Endodermal cell (in vitro differentiated cells): ENCODE data around the gene UNC5B. TPM values are rescaled to one million over a fixed set of nuclear protein-coding genes. Genes with fewer than 3 reads are reported as not detected.

Experiments
- DNase-seq: peaks from one replicate; pipeline ENCODE4 v3.0.0-alpha.2; 2017
- H3K27ac ChIP-seq: 2 replicates; pipeline ENCODE4 v1.5.1; 2013; ENCODE audit warnings: mild to moderate bottlenecking, low read depth, low read length, moderate library complexity
- H3K27me3 ChIP-seq: 2 replicates; pipeline ENCODE4 v1.6.1; 2013; ENCODE audit warnings: mild to moderate bottlenecking, low read length, moderate library complexity; ENCODE audit not compliant: insufficient read depth, control insufficient read depth, poor library complexity, severe bottlenecking
- H3K36me3 ChIP-seq: 2 replicates; pipeline ENCODE4 v1.7.0; 2013; ENCODE audit warnings: mild to moderate bottlenecking, low read length, moderate library complexity; ENCODE audit not compliant: control insufficient read depth, insufficient read depth
- H3K4me1 ChIP-seq: one replicate; pipeline ENCODE4 v1.7.0; 2013; ENCODE audit warnings: low read length; ENCODE audit not compliant: control insufficient read depth, insufficient read depth
- H3K4me3 ChIP-seq: 2 replicates; pipeline ENCODE4 v1.5.1; 2013; ENCODE audit warnings: mild to moderate bottlenecking, low read length, moderate library complexity
- H3K9ac ChIP-seq: 2 replicates; pipeline ENCODE4 v1.6.1; 2013; ENCODE audit warnings: mild to moderate bottlenecking, low read length, moderate library complexity; ENCODE audit not compliant: poor library complexity, severe bottlenecking; ENCODE audit errors: extremely low read depth
- H3K9me3 ChIP-seq: 2 replicates; pipeline ENCODE4 v1.6.1; 2013; ENCODE audit warnings: mild to moderate bottlenecking, low read length, moderate library complexity; ENCODE audit not compliant: control insufficient read depth
- H3K27ac Mint-ChIP-seq: 2 replicates; pipeline ENCODE4 v1.8.0; 2020; ENCODE audit warnings: mixed read lengths
- H3K27me3 Mint-ChIP-seq: 2 replicates; pipeline ENCODE4 v1.8.0; 2021; ENCODE audit warnings: mild to moderate bottlenecking, mixed read lengths; ENCODE audit not compliant: insufficient read depth
- H3K36me3 Mint-ChIP-seq: 2 replicates; pipeline ENCODE4 v1.8.0; 2020; ENCODE audit warnings: low read depth, mixed read lengths
- H3K4me1 Mint-ChIP-seq: 2 replicates; pipeline ENCODE4 v1.8.0; 2020; ENCODE audit warnings: mixed read lengths
- H3K4me3 Mint-ChIP-seq: 2 replicates; pipeline ENCODE4 v1.8.0; 2020; ENCODE audit warnings: mild to moderate bottlenecking, moderate library complexity, mixed read lengths
- H3K9me3 Mint-ChIP-seq: 2 replicates; pipeline ENCODE4 v1.8.0; 2020; ENCODE audit warnings: mild to moderate bottlenecking, mixed read lengths
- WGBS, 2 experiments: methylation state at CpG; one replicate each; pipeline versions ENCODE4 v1.1.5 to v1.1.7; 2013; ENCODE audit warnings: missing lambda C conversion rate in 2 of 2, mixed read lengths in 1 of 2; ENCODE audit not compliant: insufficient coverage in 1 of 2, insufficient read length in 1 of 2; 5-methylcytosine and 5-hydroxymethylcytosine counted together
- total RNA-seq, 2 donors: library from RNA; stranded (reverse); fragmentation: NEBNext Ultra II Directional in 1 of 2; extraction: Animal tissue kit (Norgen Biotek cat#: 25700) in 1 of 2; gene quantifications; 2 replicates in 1 of 2; 3 replicates in 1 of 2; pipeline ENCODE4 v1.2.1, GENCODE V29; 2021
- TF ChIP-seq, protein P1 (sequence below): fragments of 200-600 bp; sonication (generic); conservative IDR thresholded peaks from 2 replicates; pipeline ENCODE4 v1.5.0; 2021; ENCODE audit warnings: antibody characterized with exemption, mild to moderate bottlenecking

UNC5B gene
- total RNA-seq, 2 donors from 2014 or later: 9.7 to 14.5 TPM

DNA sequence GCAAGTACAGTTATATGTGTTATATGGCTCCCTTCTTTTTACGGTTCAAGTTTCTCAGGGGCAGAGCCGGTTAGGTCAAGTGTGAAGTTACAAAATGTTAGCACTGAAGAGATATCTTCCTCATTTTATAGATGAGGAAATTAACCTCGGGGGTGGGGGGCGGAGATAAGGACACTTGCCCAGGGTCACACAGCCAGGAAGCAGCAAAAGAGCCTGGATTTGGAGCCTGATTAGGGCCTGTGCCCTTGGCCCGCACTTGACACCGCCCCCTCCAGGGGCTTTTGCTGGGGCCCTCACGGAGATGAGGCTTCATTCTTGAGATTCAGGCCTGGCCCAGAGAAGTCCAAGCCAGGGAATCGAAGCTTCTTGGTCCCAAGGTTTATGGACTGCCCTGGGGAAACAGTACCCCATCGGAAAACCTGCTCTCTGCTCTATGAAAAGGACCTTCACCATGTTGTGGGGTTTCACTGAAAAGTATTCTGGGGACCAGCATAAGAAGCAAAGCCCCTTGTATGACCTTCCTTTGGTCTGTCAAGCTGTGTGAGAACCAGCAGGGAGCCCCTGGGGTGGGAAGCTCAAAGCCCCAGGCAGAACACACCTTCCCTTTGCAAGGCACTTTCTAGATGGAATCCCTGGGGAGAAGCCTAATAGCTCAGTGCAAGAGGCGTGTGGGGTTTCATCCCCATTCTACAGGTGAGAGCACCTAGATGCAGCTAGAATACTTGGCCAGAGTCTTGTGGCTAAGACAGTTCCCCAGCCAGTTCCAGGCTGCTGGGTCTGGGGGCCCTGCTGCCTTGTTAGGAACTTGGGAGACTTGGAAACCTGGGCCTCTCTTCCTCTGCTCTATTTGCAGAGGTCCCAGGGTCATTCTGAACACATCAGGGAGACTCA, 21.9 kb downstream of the UNC5B start:
- 81 to 82% methylated on average over 9 to 10 of the region's 10 CpGs for WGBS, 2 experiments

DNA sequence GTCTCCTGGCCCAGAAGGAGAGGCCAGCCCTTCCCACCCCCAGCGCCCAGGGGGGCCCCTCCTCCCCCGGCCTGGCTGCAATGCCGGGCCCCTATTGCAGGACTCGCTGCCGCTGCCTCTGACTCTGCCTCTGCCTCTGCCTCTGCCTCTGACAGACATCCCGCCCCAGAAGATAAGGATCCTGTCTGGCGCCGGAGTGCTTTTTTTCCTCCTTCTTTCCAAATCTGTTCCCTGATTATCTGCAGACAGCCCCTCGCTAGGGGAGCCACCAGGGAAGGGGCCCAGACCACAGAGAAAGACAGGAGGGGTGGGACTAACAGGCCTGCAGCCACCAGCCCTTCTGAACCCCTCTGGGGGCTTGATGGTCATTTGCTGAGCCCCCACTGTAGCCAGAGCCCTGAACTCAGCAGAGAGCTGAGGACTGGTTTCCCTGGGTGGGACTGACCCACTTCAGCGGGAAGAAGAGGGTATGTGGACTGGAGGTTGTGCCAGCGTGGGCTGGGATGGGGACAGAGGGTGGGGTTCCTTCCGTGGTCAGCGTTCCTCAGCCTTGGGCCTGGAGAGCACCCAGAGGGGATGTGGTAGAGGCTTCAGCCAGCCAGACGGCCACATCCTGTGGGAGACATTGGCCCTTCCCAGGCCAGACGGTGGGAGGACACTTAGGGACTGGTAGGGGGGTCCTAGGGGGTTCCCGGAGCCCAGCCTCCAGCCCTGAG, 22.8 kb downstream of the UNC5B start:
- H3K9me3 Mint-ChIP-seq: no peaks in the 10 kb centered on the region
- H3K36me3 ChIP-seq: no peaks in the 10 kb centered on the region
- peaks cover 22% of the 10 kb centered on the region for H3K4me1 ChIP-seq
- no peak overlapping the region for H3K27ac Mint-ChIP-seq
- TF ChIP-seq, protein P1, sequence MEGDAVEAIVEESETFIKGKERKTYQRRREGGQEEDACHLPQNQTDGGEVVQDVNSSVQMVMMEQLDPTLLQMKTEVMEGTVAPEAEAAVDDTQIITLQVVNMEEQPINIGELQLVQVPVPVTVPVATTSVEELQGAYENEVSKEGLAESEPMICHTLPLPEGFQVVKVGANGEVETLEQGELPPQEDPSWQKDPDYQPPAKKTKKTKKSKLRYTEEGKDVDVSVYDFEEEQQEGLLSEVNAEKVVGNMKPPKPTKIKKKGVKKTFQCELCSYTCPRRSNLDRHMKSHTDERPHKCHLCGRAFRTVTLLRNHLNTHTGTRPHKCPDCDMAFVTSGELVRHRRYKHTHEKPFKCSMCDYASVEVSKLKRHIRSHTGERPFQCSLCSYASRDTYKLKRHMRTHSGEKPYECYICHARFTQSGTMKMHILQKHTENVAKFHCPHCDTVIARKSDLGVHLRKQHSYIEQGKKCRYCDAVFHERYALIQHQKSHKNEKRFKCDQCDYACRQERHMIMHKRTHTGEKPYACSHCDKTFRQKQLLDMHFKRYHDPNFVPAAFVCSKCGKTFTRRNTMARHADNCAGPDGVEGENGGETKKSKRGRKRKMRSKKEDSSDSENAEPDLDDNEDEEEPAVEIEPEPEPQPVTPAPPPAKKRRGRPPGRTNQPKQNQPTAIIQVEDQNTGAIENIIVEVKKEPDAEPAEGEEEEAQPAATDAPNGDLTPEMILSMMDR: no peak
- H3K9me3 ChIP-seq: no peaks in the 10 kb centered on the region
- H3K27me3 Mint-ChIP-seq: no peaks in the 10 kb centered on the region
- peaks cover 37% of the 10 kb centered on the region for H3K4me1 Mint-ChIP-seq
- no peaks in the 10 kb centered on the region for H3K27me3 ChIP-seq
- no peaks in the 10 kb centered on the region for H3K36me3 Mint-ChIP-seq
- H3K4me3 ChIP-seq: no peak overlapping the region
- no peak overlapping the region for H3K4me3 Mint-ChIP-seq
- H3K9ac ChIP-seq: no peak overlapping the region
- H3K27ac ChIP-seq: peak overlapping the region; percentile 57
- WGBS, 2 experiments: 70% methylated on average over 7 to 16 of the region's 16 CpGs
- DNase-seq: no peak

More for the DNA sequence above, 21.9 kb downstream of the UNC5B start:
- Mint-ChIP-seq H3K4me3 (no peak overlapping the region), H3K4me1 (peaks cover 42% of the 10 kb centered on the region), H3K9me3 (no peaks in the 10 kb centered on the region), H3K27ac (no peak overlapping the region), H3K36me3 (no peaks in the 10 kb centered on the region), H3K27me3 (no peaks in the 10 kb centered on the region)
- Histone ChIP-seq H3K27me3 (no peaks in the 10 kb centered on the region), H3K36me3 (no peaks in the 10 kb centered on the region), H3K4me1 (peaks cover 27% of the 10 kb centered on the region), H3K9me3 (no peaks in the 10 kb centered on the region), H3K4me3 (no peak overlapping the region), H3K27ac (peak overlapping the region; percentile 32), H3K9ac (no peak overlapping the region)
- no peak for DNase-seq
- TF ChIP-seq, protein P1: no peak

DNA sequence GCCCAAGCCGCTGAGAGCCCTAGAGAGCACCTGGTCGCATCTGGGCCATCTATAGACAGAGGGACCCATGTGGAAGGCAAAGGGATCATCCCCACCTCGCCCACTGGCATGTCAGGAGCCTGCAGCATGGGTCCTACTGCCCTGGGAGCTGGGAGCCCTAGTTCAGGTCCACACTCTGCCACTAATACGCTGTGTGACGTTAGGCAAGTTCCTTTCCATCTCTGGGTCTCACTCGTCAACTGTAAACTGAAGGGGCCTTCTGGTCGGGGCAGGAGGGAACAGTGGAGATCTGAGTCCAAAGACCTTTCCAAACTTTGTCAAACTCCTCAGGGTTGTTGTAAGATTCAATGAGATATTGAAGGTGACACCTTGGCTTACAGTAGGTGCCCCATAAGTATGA, 23.4 kb downstream of the UNC5B start:
- Histone ChIP-seq H3K9ac (no peak overlapping the region), H3K36me3 (no peaks in the 10 kb centered on the region), H3K27me3 (no peaks in the 10 kb centered on the region), H3K4me3 (no peak overlapping the region), H3K27ac (no peak overlapping the region), H3K9me3 (no peaks in the 10 kb centered on the region), H3K4me1 (peaks cover 16% of the 10 kb centered on the region)
- Mint-ChIP-seq H3K27me3 (no peaks in the 10 kb centered on the region), H3K4me1 (peaks cover 31% of the 10 kb centered on the region), H3K4me3 (no peak overlapping the region), H3K9me3 (no peaks in the 10 kb centered on the region), H3K36me3 (no peaks in the 10 kb centered on the region), H3K27ac (peak overlapping the region; percentile 48)
- no peak for DNase-seq
- 94 to 96% methylated on average over 6 to 7 of the region's 7 CpGs for WGBS, 2 experiments
- TF ChIP-seq, protein P1: no peak
